Activated CD8-positive, alpha-beta T cell treated with anti-CD3 and anti-CD28 coated beads for 36 hours (primary cell): ENCODE measurements around the gene NRL. TPM values are rescaled to one million over a fixed set of nuclear protein-coding genes. Genes with fewer than 3 reads are reported as not detected.
"Not testable (repeated sequence)": the region's sequence is repeated elsewhere in the genome, so short reads cannot be mapped to it uniquely, and the experiment has no call there.

ENCODE experiments used
- ATAC-seq: fragments of 200-7000 bp; cut with Tn5 transposase; one replicate; pipeline ENCODE4 v1.10.0; 2021; ENCODE audit warnings: mild to moderate bottlenecking, moderate library complexity
- CTCF ChIA-PET: fragments of 350-600 bp; sonication (Branson Sonifier 250); formaldehyde crosslinking; loops from one replicate; lab custom pipeline; 2021; ENCODE audit warnings: antibody characterized with exemption; lab: Charles Lee
- POLR2A ChIA-PET: fragments of 350-600 bp; sonication (Branson Sonifier 250); formaldehyde crosslinking; loops from one replicate; lab custom pipeline; 2021; ENCODE audit warnings: antibody characterized with exemption; lab: Charles Lee
- DNase-seq: peaks from one replicate; pipeline ENCODE4 v3.0.0-alpha.2; 2020
- H3K27ac Mint-ChIP-seq: one replicate; pipeline ENCODE4 v1.8.0; 2021; ENCODE audit warnings: mild to moderate bottlenecking, mixed read lengths
- H3K27me3 Mint-ChIP-seq: one replicate; pipeline ENCODE4 v1.8.0; 2021; ENCODE audit warnings: mixed read lengths
- H3K36me3 Mint-ChIP-seq: one replicate; pipeline ENCODE4 v1.8.0; 2021; ENCODE audit warnings: low read depth, mixed read lengths
- H3K4me1 Mint-ChIP-seq: one replicate; pipeline ENCODE4 v1.8.0; 2021; ENCODE audit warnings: low read depth, mixed read lengths
- H3K4me3 Mint-ChIP-seq: one replicate; pipeline ENCODE4 v1.8.0; 2021; ENCODE audit warnings: mild to moderate bottlenecking, moderate library complexity, mixed read lengths
- H3K9me3 Mint-ChIP-seq: one replicate; pipeline ENCODE4 v1.8.0; 2021; ENCODE audit warnings: mixed read lengths
- CTCF ChIP-seq: fragments of 200-600 bp; IDR thresholded peaks from one replicate; pipeline ENCODE4 v1.8.0; 2022; ENCODE audit warnings: antibody characterized with exemption, mild to moderate bottlenecking
- intact Hi-C: fragments of 100-400 bp; cut with micrococcal nuclease; formaldehyde crosslinking; loops from one replicate; pipeline ENCODE4 v1.10.0; 2022
- total RNA-seq, 2 experiments: library from RNA; stranded (reverse); gene quantifications; one replicate each; pipeline ENCODE4 v1.2.3, GENCODE V29; 2021

NRL gene
- total RNA-seq, 2 experiments from 2014 or later, result 1.8 to 2.5 TPM

GRCh38 chr14:24037658-24038037 lies 77.1 kb downstream of the NRL start:
- no peak for ATAC-seq
- ChIA-PET CTCF (interaction anchor here (1.2 to 1.6 kb wide), 2 partner anchors 9 to 20 kb away, joined by 3 to 6 read pairs; no protein-coding TSS in a partner anchor), POLR2A (no interaction called here)
- no peaks in the 10 kb centered on the region for H3K36me3 Mint-ChIP-seq
- no peak for DNase-seq
- TF ChIP-seq CTCF, result no peak
- no peaks in the 10 kb centered on the region for H3K27me3 Mint-ChIP-seq
- H3K4me3 Mint-ChIP-seq, result no peak overlapping the region
- no peak overlapping the region for H3K27ac Mint-ChIP-seq
- intact Hi-C loops, result loop anchor here (2.0 kb wide), 1 partner anchor 23 kb away; no protein-coding TSS in a partner anchor
- H3K9me3 Mint-ChIP-seq, result peaks cover under 1% of the 10 kb centered on the region
- H3K4me1 Mint-ChIP-seq, result peaks cover 9% of the 10 kb centered on the region

- peak; percentile 49 for TF ChIP-seq CTCF
- DNase-seq, H3K36me3 Mint-ChIP-seq, H3K27me3 Mint-ChIP-seq, H3K9me3 Mint-ChIP-seq, H3K4me1 Mint-ChIP-seq, POLR2A ChIA-PET: not testable (repeated sequence)
- H3K4me3 Mint-ChIP-seq, result peak overlapping the region; percentile 82
- intact Hi-C loops, result loop anchor here (2.0 kb wide), 1 partner anchor 22 kb away; no protein-coding TSS in a partner anchor
- ATAC-seq, result peak; percentile 9
- H3K27ac Mint-ChIP-seq, result peak overlapping the region; percentile 75
- CTCF ChIA-PET, result interaction anchor here (1.1 to 1.6 kb wide), 3 partner anchors 10 to 53 kb away, joined by 3 to 5 read pairs (median 3); no protein-coding TSS in a partner anchor
Measured at GRCh38 chr14:24036963-24037657, 77.6 kb downstream of the NRL start.

- CTCF ChIA-PET, result interaction anchor here (0.7 to 2.8 kb wide), 5 partner anchors 9 to 72 kb away, joined by 3 to 9 read pairs (median 3); no protein-coding TSS in a partner anchor
- TF ChIP-seq CTCF, result peak; percentile 73
- POLR2A ChIA-PET, result no interaction called here
- peak overlapping the region; percentile 82 for H3K4me3 Mint-ChIP-seq
- no peaks in the 10 kb centered on the region for H3K36me3 Mint-ChIP-seq
- DNase-seq, result peak; percentile 75
- H3K27me3 Mint-ChIP-seq, result no peaks in the 10 kb centered on the region
- intact Hi-C loops, result loop anchor here (2.0 kb wide), 1 partner anchor 22 kb away; no protein-coding TSS in a partner anchor
- peak; percentile 84 for ATAC-seq
- H3K9me3 Mint-ChIP-seq, result peaks cover 5% of the 10 kb centered on the region
- H3K27ac Mint-ChIP-seq, result peak overlapping the region; percentile 75
- H3K4me1 Mint-ChIP-seq, result peaks cover 9% of the 10 kb centered on the region
Measured at GRCh38 chr14:24036169-24036962, 78.4 kb downstream of the NRL start.

GRCh38 chr14:24035769-24036168 lies 79.0 kb downstream of the NRL start:
- intact Hi-C loops, result loop anchor here (2.0 kb wide), 1 partner anchor 21 kb away; no protein-coding TSS in a partner anchor
- H3K36me3 Mint-ChIP-seq, H3K4me1 Mint-ChIP-seq, H3K27me3 Mint-ChIP-seq, DNase-seq, POLR2A ChIA-PET, H3K9me3 Mint-ChIP-seq: not testable (repeated sequence)
- H3K4me3 Mint-ChIP-seq, result peak overlapping the region; percentile 82
- peak overlapping the region; percentile 65 for H3K27ac Mint-ChIP-seq
- ATAC-seq, result peak; percentile 7
- CTCF ChIA-PET, result interaction anchor here (0.7 to 2.8 kb wide), 6 partner anchors 10 to 112 kb away, joined by 3 to 9 read pairs (median 3); no protein-coding TSS in a partner anchor

GRCh38 chr14:24032727-24033418 lies 81.9 kb downstream of the NRL start:
- ChIA-PET POLR2A (no interaction called here), CTCF (interaction anchor here (1.4 kb wide), 2 partner anchors 62 to 444 kb away, joined by 3 read pairs; no protein-coding TSS in a partner anchor)
- no peak for TF ChIP-seq CTCF
- Mint-ChIP-seq H3K36me3 (no peaks in the 10 kb centered on the region), H3K27me3 (no peaks in the 10 kb centered on the region), H3K4me1 (peaks cover 9% of the 10 kb centered on the region), H3K4me3 (no peak overlapping the region), H3K9me3 (peaks cover 9% of the 10 kb centered on the region), H3K27ac (no peak overlapping the region)
- intact Hi-C loops, result no loop called here
- DNase-seq, result no peak
- no peak for ATAC-seq

- H3K27me3 Mint-ChIP-seq, H3K36me3 Mint-ChIP-seq, H3K27ac Mint-ChIP-seq, DNase-seq, intact Hi-C loops, ATAC-seq, H3K9me3 Mint-ChIP-seq, H3K4me3 Mint-ChIP-seq, CTCF ChIA-PET, H3K4me1 Mint-ChIP-seq: not testable (repeated sequence)
- POLR2A ChIA-PET, result interaction anchor here (0.6 kb wide), 1 partner anchor 200 kb away, joined by 3 read pairs; no protein-coding TSS in a partner anchor
Measured at GRCh38 chr14:24031331-24031730, 83.4 kb downstream of the NRL start.

- POLR2A ChIA-PET, H3K4me1 Mint-ChIP-seq, intact Hi-C loops, DNase-seq, H3K27me3 Mint-ChIP-seq, CTCF ChIA-PET, H3K36me3 Mint-ChIP-seq, H3K9me3 Mint-ChIP-seq, H3K4me3 Mint-ChIP-seq, ATAC-seq, H3K27ac Mint-ChIP-seq: not testable (repeated sequence)
Measured at GRCh38 chr14:24029687-24030086, 85.1 kb downstream of the NRL start.
